GM21576 (cell line): Measurements from ENCODE around the gene RPL38.

Experiments used
- ATAC-seq: cut with Tn5 transposase; IDR thresholded peaks from one replicate; pipeline ENCODE4 v1.9.1; 2021; ENCODE audit warnings: mild to moderate bottlenecking, moderate library complexity; ENCODE audit not compliant: unreplicated experiment

The RPL38 gene

GRCh38 chr17:74223901-74224300 is 20.4 kb downstream of the RPL38 start:
- ATAC-seq = no peak

GRCh38 chr17:74224959-74225725 is 21.7 kb downstream of the RPL38 start:
- ATAC-seq = no peak

GRCh38 chr17:74226252-74226651 is 22.8 kb downstream of the RPL38 start:
- ATAC-seq = no peak

- ATAC-seq = no peak
These were observed 24.0 kb downstream of the RPL38 start for GRCh38 chr17:74227271-74228080.

- ATAC-seq = no peak
These were observed 25.0 kb downstream of the RPL38 start for GRCh38 chr17:74228306-74228978.

GRCh38 chr17:74230896-74231295 is 27.4 kb downstream of the RPL38 start:
- ATAC-seq = no peak

- no peak for ATAC-seq
These were observed 28.7 kb downstream of the RPL38 start for GRCh38 chr17:74231928-74232907.

GRCh38 chr17:74233937-74234336 is 30.5 kb downstream of the RPL38 start:
- no peak for ATAC-seq

- ATAC-seq = no peak
These were observed 31.0 kb downstream of the RPL38 start for GRCh38 chr17:74234486-74234885.

- ATAC-seq = no peak
These were observed 31.6 kb downstream of the RPL38 start for GRCh38 chr17:74235040-74235581.

GRCh38 chr17:74235911-74236371 is 32.5 kb downstream of the RPL38 start:
- ATAC-seq = no peak

- no peak for ATAC-seq
These were observed 33.8 kb downstream of the RPL38 start for GRCh38 chr17:74237321-74237720.

GRCh38 chr17:74239172-74239571 is 35.7 kb downstream of the RPL38 start:
- ATAC-seq = no peak

- ATAC-seq = no peak
These were observed 37.2 kb downstream of the RPL38 start for GRCh38 chr17:74240618-74241205.

- ATAC-seq = no peak
These were observed 38.0 kb downstream of the RPL38 start for GRCh38 chr17:74241431-74241830.

GRCh38 chr17:74241847-74242246 is 38.4 kb downstream of the RPL38 start:
- no peak for ATAC-seq

GRCh38 chr17:74243013-74243755 is 39.7 kb downstream of the RPL38 start:
- ATAC-seq = no peak

GRCh38 chr17:74244128-74244527 is 40.6 kb downstream of the RPL38 start:
- no peak for ATAC-seq

- no peak for ATAC-seq
These were observed 41.1 kb downstream of the RPL38 start for GRCh38 chr17:74244548-74244947.
